ENCODE data around the gene IL17C. TPM values are rescaled to one million over a fixed set of nuclear protein-coding genes. Genes with fewer than 3 reads are reported as not detected.

IL17C gene
- total RNA-seq, 1 experiment from 2014 or later: 1.9 TPM

DNA sequence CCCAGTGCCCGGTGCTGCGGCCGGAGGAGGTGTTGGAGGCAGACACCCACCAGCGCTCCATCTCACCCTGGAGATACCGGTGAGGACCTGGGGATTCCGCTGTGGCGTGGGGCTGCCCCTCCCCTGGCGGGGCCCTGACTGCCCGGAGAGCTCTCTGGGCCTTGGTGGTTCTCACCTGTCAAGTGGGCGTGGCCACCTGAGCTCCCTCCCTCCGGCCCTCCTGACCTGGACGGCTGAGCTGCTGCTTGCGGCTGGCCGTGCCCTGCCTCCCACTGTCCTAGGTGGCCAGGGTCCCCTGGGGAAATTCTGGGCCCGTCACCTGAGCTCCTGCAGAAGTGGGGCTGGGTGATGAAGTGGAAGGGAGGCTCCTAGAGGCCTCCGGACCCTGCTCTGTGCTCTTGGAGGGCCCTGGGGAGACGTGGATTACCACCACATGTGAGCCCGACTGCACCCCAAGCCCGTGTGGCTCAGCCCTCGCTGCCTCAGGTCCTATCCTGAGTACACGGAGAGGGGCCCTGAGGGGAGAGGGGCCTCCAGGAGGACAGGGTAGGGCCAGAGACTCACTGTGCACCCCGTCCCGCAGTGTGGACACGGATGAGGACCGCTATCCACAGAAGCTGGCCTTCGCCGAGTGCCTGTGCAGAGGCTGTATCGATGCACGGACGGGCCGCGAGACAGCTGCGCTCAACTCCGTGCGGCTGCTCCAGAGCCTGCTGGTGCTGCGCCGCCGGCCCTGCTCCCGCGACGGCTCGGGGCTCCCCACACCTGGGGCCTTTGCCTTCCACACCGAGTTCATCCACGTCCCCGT, 1.1 kb downstream of the IL17C start:
- DNase-seq (ENCODE audit: low spot score) (peak; percentile 89), ATAC-seq (peak; percentile 61)
- Mint-ChIP-seq H3K27ac (no peak overlapping the region), H3K4me3 (peak overlapping the region; percentile 33; the same call in 1 of the 2 replicates), H3K36me3 (no peaks in the 10 kb centered on the region), H3K4me1 (peaks cover 38% of the 10 kb centered on the region), H3K27me3 (ENCODE audit: low read depth) (peaks cover 22% of the 10 kb centered on the region), H3K9me3 (no peaks in the 10 kb centered on the region)
- ChIA-PET POLR2A (interaction anchor here (0.6 to 1.2 kb wide), 2 partner anchors 10 to 24 kb away, joined by 4 to 6 read pairs; partner anchors contain the start of gene MVD), CTCF (interaction anchor here (0.6 to 5.0 kb wide), 10 partner anchors 10 to 104 kb away, joined by 3 to 34 read pairs (median 8); partner anchors contain the start of gene SNAI3)
- TF ChIP-seq, protein P1, sequence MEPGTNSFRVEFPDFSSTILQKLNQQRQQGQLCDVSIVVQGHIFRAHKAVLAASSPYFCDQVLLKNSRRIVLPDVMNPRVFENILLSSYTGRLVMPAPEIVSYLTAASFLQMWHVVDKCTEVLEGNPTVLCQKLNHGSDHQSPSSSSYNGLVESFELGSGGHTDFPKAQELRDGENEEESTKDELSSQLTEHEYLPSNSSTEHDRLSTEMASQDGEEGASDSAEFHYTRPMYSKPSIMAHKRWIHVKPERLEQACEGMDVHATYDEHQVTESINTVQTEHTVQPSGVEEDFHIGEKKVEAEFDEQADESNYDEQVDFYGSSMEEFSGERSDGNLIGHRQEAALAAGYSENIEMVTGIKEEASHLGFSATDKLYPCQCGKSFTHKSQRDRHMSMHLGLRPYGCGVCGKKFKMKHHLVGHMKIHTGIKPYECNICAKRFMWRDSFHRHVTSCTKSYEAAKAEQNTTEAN (CRISPR knock-in tag; IDR thresholded peaks at IDR 0.05): no peak
- TF ChIP-seq, protein P2, sequence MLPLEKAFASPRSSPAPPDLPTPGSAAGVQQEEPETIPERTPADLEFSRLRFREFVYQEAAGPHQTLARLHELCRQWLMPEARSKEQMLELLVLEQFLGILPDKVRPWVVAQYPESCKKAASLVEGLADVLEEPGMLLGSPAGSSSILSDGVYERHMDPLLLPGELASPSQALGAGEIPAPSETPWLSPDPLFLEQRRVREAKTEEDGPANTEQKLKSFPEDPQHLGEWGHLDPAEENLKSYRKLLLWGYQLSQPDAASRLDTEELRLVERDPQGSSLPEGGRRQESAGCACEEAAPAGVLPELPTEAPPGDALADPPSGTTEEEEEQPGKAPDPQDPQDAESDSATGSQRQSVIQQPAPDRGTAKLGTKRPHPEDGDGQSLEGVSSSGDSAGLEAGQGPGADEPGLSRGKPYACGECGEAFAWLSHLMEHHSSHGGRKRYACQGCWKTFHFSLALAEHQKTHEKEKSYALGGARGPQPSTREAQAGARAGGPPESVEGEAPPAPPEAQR (CRISPR knock-in tag; IDR thresholded peaks at IDR 0.05): no peak
- TF ChIP-seq ZNF423 (CRISPR knock-in tag; IDR thresholded peaks at IDR 0.05) (no peak), TEAD1 (CRISPR knock-in tag; IDR thresholded peaks at IDR 0.05) (no peak), ZNF396 (CRISPR knock-in tag; IDR thresholded peaks at IDR 0.05; ENCODE audit: borderline replicate concordance) (no peak), MXD4 (CRISPR knock-in tag; IDR thresholded peaks at IDR 0.05; ENCODE audit: borderline replicate concordance) (no peak), FOXJ3 (CRISPR knock-in tag; IDR thresholded peaks at IDR 0.05; ENCODE audit: borderline replicate concordance) (no peak), RELA (CRISPR knock-in tag; IDR thresholded peaks at IDR 0.05; ENCODE audit: borderline replicate concordance) (no peak; the same call in 1 of the 2 replicates), TP53 (CRISPR knock-in tag; IDR thresholded peaks at IDR 0.05) (no peak)
- TF ChIP-seq, protein P3, sequence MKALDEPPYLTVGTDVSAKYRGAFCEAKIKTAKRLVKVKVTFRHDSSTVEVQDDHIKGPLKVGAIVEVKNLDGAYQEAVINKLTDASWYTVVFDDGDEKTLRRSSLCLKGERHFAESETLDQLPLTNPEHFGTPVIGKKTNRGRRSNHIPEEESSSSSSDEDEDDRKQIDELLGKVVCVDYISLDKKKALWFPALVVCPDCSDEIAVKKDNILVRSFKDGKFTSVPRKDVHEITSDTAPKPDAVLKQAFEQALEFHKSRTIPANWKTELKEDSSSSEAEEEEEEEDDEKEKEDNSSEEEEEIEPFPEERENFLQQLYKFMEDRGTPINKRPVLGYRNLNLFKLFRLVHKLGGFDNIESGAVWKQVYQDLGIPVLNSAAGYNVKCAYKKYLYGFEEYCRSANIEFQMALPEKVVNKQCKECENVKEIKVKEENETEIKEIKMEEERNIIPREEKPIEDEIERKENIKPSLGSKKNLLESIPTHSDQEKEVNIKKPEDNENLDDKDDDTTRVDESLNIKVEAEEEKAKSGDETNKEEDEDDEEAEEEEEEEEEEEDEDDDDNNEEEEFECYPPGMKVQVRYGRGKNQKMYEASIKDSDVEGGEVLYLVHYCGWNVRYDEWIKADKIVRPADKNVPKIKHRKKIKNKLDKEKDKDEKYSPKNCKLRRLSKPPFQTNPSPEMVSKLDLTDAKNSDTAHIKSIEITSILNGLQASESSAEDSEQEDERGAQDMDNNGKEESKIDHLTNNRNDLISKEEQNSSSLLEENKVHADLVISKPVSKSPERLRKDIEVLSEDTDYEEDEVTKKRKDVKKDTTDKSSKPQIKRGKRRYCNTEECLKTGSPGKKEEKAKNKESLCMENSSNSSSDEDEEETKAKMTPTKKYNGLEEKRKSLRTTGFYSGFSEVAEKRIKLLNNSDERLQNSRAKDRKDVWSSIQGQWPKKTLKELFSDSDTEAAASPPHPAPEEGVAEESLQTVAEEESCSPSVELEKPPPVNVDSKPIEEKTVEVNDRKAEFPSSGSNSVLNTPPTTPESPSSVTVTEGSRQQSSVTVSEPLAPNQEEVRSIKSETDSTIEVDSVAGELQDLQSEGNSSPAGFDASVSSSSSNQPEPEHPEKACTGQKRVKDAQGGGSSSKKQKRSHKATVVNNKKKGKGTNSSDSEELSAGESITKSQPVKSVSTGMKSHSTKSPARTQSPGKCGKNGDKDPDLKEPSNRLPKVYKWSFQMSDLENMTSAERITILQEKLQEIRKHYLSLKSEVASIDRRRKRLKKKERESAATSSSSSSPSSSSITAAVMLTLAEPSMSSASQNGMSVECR (CRISPR knock-in tag; IDR thresholded peaks at IDR 0.05; ENCODE audit: borderline replicate concordance): no peak
- TF ChIP-seq, protein P4, sequence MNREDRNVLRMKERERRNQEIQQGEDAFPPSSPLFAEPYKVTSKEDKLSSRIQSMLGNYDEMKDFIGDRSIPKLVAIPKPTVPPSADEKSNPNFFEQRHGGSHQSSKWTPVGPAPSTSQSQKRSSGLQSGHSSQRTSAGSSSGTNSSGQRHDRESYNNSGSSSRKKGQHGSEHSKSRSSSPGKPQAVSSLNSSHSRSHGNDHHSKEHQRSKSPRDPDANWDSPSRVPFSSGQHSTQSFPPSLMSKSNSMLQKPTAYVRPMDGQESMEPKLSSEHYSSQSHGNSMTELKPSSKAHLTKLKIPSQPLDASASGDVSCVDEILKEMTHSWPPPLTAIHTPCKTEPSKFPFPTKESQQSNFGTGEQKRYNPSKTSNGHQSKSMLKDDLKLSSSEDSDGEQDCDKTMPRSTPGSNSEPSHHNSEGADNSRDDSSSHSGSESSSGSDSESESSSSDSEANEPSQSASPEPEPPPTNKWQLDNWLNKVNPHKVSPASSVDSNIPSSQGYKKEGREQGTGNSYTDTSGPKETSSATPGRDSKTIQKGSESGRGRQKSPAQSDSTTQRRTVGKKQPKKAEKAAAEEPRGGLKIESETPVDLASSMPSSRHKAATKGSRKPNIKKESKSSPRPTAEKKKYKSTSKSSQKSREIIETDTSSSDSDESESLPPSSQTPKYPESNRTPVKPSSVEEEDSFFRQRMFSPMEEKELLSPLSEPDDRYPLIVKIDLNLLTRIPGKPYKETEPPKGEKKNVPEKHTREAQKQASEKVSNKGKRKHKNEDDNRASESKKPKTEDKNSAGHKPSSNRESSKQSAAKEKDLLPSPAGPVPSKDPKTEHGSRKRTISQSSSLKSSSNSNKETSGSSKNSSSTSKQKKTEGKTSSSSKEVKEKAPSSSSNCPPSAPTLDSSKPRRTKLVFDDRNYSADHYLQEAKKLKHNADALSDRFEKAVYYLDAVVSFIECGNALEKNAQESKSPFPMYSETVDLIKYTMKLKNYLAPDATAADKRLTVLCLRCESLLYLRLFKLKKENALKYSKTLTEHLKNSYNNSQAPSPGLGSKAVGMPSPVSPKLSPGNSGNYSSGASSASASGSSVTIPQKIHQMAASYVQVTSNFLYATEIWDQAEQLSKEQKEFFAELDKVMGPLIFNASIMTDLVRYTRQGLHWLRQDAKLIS (CRISPR knock-in tag; IDR thresholded peaks at IDR 0.05; ENCODE audit: borderline replicate concordance): no peak
- TF ChIP-seq, protein P5, sequence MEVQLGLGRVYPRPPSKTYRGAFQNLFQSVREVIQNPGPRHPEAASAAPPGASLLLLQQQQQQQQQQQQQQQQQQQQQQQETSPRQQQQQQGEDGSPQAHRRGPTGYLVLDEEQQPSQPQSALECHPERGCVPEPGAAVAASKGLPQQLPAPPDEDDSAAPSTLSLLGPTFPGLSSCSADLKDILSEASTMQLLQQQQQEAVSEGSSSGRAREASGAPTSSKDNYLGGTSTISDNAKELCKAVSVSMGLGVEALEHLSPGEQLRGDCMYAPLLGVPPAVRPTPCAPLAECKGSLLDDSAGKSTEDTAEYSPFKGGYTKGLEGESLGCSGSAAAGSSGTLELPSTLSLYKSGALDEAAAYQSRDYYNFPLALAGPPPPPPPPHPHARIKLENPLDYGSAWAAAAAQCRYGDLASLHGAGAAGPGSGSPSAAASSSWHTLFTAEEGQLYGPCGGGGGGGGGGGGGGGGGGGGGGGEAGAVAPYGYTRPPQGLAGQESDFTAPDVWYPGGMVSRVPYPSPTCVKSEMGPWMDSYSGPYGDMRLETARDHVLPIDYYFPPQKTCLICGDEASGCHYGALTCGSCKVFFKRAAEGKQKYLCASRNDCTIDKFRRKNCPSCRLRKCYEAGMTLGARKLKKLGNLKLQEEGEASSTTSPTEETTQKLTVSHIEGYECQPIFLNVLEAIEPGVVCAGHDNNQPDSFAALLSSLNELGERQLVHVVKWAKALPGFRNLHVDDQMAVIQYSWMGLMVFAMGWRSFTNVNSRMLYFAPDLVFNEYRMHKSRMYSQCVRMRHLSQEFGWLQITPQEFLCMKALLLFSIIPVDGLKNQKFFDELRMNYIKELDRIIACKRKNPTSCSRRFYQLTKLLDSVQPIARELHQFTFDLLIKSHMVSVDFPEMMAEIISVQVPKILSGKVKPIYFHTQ (CRISPR knock-in tag; IDR thresholded peaks at IDR 0.05): no peak
- TF ChIP-seq, protein P6, sequence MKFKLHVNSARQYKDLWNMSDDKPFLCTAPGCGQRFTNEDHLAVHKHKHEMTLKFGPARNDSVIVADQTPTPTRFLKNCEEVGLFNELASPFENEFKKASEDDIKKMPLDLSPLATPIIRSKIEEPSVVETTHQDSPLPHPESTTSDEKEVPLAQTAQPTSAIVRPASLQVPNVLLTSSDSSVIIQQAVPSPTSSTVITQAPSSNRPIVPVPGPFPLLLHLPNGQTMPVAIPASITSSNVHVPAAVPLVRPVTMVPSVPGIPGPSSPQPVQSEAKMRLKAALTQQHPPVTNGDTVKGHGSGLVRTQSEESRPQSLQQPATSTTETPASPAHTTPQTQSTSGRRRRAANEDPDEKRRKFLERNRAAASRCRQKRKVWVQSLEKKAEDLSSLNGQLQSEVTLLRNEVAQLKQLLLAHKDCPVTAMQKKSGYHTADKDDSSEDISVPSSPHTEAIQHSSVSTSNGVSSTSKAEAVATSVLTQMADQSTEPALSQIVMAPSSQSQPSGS (CRISPR knock-in tag; IDR thresholded peaks at IDR 0.05; ENCODE audit: borderline replicate concordance, low read depth): no peak
- TF ChIP-seq, protein P7, sequence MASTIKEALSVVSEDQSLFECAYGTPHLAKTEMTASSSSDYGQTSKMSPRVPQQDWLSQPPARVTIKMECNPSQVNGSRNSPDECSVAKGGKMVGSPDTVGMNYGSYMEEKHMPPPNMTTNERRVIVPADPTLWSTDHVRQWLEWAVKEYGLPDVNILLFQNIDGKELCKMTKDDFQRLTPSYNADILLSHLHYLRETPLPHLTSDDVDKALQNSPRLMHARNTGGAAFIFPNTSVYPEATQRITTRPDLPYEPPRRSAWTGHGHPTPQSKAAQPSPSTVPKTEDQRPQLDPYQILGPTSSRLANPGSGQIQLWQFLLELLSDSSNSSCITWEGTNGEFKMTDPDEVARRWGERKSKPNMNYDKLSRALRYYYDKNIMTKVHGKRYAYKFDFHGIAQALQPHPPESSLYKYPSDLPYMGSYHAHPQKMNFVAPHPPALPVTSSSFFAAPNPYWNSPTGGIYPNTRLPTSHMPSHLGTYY (CRISPR knock-in tag; IDR thresholded peaks at IDR 0.05): no peak
- TF ChIP-seq, protein P8, sequence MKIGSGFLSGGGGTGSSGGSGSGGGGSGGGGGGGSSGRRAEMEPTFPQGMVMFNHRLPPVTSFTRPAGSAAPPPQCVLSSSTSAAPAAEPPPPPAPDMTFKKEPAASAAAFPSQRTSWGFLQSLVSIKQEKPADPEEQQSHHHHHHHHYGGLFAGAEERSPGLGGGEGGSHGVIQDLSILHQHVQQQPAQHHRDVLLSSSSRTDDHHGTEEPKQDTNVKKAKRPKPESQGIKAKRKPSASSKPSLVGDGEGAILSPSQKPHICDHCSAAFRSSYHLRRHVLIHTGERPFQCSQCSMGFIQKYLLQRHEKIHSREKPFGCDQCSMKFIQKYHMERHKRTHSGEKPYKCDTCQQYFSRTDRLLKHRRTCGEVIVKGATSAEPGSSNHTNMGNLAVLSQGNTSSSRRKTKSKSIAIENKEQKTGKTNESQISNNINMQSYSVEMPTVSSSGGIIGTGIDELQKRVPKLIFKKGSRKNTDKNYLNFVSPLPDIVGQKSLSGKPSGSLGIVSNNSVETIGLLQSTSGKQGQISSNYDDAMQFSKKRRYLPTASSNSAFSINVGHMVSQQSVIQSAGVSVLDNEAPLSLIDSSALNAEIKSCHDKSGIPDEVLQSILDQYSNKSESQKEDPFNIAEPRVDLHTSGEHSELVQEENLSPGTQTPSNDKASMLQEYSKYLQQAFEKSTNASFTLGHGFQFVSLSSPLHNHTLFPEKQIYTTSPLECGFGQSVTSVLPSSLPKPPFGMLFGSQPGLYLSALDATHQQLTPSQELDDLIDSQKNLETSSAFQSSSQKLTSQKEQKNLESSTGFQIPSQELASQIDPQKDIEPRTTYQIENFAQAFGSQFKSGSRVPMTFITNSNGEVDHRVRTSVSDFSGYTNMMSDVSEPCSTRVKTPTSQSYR (CRISPR knock-in tag; IDR thresholded peaks at IDR 0.05): no peak
